ENCODE measurements around the gene ADAT3.

- TF ChIP-seq, protein P1, sequence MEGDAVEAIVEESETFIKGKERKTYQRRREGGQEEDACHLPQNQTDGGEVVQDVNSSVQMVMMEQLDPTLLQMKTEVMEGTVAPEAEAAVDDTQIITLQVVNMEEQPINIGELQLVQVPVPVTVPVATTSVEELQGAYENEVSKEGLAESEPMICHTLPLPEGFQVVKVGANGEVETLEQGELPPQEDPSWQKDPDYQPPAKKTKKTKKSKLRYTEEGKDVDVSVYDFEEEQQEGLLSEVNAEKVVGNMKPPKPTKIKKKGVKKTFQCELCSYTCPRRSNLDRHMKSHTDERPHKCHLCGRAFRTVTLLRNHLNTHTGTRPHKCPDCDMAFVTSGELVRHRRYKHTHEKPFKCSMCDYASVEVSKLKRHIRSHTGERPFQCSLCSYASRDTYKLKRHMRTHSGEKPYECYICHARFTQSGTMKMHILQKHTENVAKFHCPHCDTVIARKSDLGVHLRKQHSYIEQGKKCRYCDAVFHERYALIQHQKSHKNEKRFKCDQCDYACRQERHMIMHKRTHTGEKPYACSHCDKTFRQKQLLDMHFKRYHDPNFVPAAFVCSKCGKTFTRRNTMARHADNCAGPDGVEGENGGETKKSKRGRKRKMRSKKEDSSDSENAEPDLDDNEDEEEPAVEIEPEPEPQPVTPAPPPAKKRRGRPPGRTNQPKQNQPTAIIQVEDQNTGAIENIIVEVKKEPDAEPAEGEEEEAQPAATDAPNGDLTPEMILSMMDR (IDR thresholded peaks at IDR 0.05): no peak
- no peak for TF ChIP-seq POLR2A (IDR thresholded peaks at IDR 0.05)
Observed at GRCh38 chr19:1924320-1924961, 19.2 kb downstream of the ADAT3 start.
